Measurements from ENCODE around the gene JMJD1C.

GRCh38 chr10:63318491-63318890 lies 147.3 kb downstream of the JMJD1C start:
- no peak for TF ChIP-seq POLR2A (IDR thresholded peaks at IDR 0.05)
- TF ChIP-seq, protein P1, sequence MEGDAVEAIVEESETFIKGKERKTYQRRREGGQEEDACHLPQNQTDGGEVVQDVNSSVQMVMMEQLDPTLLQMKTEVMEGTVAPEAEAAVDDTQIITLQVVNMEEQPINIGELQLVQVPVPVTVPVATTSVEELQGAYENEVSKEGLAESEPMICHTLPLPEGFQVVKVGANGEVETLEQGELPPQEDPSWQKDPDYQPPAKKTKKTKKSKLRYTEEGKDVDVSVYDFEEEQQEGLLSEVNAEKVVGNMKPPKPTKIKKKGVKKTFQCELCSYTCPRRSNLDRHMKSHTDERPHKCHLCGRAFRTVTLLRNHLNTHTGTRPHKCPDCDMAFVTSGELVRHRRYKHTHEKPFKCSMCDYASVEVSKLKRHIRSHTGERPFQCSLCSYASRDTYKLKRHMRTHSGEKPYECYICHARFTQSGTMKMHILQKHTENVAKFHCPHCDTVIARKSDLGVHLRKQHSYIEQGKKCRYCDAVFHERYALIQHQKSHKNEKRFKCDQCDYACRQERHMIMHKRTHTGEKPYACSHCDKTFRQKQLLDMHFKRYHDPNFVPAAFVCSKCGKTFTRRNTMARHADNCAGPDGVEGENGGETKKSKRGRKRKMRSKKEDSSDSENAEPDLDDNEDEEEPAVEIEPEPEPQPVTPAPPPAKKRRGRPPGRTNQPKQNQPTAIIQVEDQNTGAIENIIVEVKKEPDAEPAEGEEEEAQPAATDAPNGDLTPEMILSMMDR (IDR thresholded peaks at IDR 0.05): no peak
